GM15510 (cell line): ENCODE measurements around the gene F11.

Source experiments
- POLR2A ChIP-seq: IDR thresholded peaks from 3 replicates; pipeline ENCODE4 v1.6.1; 2011; ENCODE audit warnings: borderline replicate concordance; ENCODE audit not compliant: insufficient read length; ENCODE audit errors: extremely low read depth

Gene F11

GRCh38 chr4:186283311-186283710, 17.3 kb downstream of the F11 start:
- no peak for TF ChIP-seq POLR2A

DNA sequence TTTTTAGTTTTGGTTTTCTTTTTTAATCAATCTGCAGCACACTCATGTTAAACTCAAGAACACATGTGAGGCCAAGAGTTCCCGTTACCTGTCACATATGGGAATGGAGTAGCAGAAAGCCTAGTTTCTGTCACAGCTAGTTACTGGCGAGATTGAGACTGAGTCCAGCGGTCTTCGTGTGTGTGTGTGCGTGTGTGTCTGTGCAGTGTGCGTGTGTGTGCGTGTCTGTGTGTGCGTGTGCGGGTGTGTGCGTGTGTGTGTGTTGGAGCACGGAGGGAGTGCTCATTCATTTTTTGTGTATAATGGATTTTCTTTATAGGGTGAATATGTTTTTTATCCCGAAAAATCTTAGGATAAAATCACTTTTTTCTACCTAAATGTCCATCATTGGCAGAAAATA, 19.2 kb downstream of the F11 start:
- TF ChIP-seq POLR2A, result no peak

GRCh38 chr4:186286581-186286980, 20.6 kb downstream of the F11 start:
- no peak for TF ChIP-seq POLR2A

GRCh38 chr4:186291256-186291890, 25.4 kb downstream of the F11 start:
- TF ChIP-seq POLR2A, result no peak

GRCh38 chr4:186294160-186294559, 28.2 kb downstream of the F11 start:
- no peak for TF ChIP-seq POLR2A

DNA sequence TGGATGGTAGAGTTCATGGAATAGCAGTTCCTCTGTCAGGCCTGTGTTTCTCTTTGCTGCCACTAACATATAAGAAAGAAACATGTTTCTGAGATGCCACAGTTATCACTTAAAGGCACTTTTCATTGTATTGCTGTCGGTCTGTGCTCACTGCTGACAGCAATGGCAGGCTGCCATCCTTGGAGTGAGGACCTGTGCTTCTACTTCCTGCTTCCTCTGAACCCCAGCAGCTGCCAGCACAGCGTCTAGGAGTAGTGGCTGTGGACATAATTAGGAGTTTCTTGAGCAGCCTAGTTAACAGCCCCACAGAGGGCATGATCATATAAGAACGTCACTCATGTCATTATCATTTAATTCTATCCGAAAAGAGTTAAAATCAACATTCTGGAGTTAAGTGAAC, 30.5 kb downstream of the F11 start:
- no peak for TF ChIP-seq POLR2A

DNA sequence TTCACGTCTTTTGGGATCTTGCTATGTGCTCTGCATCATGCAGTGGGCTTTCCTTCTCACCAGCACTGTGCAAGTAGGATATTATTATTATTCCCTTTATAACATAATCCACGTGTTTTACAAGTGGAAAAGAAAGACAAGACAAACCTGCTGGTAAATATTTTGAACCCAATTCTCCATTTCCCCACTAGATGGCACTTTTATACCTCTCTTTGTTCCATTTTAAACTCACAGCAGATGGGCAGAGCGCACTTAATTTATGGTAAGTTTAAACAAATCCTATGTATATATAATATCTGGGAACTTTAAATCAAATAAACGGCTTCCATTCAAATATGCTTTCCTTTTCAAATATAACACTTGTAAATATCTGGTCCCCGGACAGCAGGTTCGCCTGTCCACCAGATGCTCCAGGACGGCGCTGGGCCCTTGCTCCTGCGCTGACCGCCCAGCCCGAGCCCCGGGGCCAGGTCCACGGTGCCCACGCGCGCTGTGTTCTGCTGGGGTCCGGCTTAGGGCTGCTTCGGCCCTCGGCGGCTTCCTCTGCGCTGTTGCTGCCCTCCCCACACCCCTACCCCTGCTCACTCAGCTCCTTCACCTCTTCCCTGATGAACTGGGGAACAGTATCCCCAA, 31.1 kb downstream of the F11 start:
- no peak for TF ChIP-seq POLR2A

- no peak for TF ChIP-seq POLR2A
These were observed 32.1 kb downstream of the F11 start for GRCh38 chr4:186298031-186298647.

DNA sequence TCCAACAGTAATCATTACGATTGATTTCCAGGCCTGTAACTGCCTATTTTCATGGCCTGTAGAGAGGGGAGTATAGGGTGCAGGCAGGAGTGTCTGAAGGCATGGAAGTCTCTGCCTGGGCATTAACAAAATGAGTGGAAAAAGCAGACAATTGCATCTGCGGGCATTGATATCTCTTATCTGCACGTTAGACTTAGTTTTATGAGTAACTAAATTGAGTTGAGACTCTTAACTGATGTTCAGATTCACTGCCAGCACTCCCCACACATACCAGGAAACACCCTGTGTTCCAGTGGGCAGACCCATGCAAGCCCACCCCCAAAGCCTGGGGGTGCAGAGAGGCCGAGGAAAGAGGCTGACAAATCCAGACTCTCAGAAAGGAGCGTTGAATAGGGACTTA, 33.3 kb downstream of the F11 start:
- TF ChIP-seq POLR2A, result no peak

DNA sequence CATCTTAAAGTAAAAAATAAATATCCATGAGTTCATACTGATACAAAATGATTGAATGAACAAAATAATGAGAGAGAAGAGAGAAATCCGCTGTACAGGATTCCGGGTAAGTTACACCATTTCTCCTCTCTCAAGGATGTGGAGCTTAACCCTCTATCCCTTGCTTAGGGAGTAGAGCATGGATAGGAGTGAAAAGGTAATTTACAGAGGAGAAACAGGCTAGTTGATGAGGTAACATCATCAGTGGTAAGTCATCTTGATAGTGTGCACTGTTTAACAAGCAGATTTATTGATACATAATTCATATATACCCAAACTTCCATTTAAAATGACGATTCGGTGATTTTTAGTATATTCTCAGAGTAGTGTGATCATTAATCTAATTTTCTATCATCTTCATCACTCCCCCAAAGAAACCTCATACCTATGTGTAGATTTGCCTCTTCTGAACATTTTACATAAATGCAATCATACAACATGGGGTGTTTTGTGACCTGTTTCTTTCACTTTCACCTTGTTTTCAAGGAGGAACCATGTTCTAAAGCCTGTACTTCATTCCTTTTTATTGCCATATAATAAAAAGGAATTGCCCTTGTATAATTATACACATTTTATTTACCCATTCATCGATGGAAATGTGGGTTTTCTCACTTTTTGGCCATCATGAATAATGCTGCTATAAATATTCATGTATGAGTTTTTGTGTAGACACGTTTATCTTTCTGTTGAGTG, 34.8 kb downstream of the F11 start:
- TF ChIP-seq POLR2A, result no peak

GRCh38 chr4:186304216-186304615, 38.2 kb downstream of the F11 start:
- TF ChIP-seq POLR2A, result no peak

DNA sequence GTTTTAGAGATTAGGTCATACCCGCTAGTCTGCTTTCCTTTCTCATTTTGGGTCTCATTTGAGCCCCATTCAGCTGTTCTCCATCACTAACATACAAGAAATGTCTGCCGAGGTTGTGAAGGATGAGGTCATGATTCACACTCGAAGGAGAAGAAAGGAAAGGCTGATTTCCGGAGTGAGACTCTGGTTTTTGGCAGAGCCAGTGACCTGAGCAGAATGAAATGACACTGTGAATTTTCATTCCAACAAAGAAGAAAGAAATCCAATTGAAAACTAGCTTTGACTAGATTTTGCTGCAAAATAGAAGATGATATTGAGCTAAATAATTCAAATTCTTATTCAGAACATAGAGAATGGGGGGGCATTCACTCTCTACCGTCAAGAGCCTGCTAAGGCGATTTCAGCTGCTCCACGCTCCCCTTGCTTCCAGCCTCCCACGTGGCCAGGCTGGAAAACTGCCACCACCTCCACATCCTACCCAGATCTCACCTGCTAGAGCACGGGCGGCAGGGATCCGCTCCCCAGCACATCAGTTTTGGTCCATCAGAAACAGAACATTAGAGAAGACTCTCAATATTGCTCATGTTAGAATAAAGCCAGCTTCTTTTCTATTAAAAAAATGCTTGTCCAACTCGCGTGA, 39.0 kb downstream of the F11 start:
- TF ChIP-seq POLR2A, result no peak

GRCh38 chr4:186307497-186307896, 41.5 kb downstream of the F11 start:
- TF ChIP-seq POLR2A, result no peak

DNA sequence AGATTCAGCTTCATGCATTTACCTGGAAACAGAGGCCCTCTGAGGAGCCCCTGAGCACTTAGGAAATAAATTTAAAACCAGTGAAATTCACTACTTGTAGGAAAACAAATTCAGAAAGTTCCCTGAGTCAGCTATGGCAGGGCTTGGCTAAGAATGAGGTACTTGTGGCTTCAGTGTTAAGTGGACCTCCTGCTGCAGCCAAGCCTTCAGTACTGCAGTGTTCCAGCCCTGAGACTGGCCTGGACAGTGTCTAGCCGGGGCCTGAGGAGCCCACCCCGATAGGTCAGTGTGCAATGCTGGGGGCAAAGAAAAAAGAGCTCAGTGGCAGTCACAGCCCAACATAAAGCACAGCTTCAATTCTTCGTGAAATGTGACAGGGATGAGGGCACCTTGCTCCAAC, 41.9 kb downstream of the F11 start:
- TF ChIP-seq POLR2A, result no peak

- TF ChIP-seq POLR2A, result no peak
These were observed 52.5 kb downstream of the F11 start for GRCh38 chr4:186318481-186318880.
